HepG2 (cell line): ENCODE measurements around the gene S100A12. TPM values are rescaled to one million over a fixed set of nuclear protein-coding genes. Genes with fewer than 3 reads are reported as not detected.

ENCODE experiments used
- ATAC-seq: fragments of 200-7000 bp; cut with Tn5 transposase; 3 replicates; pipeline ENCODE4 v1.9.1; 2020; ENCODE audit warnings: mild to moderate bottlenecking, moderate library complexity
- BruUV-seq: library from RNA; stranded (reverse); fragments of 400-500 nt; replicated peaks from 2 replicates; lab custom pipeline; 2021; lab: Mats Ljungman, UMichigan
- CTCF ChIA-PET: fragments of 300-600 bp; formaldehyde crosslinking; extraction: SDS; loops from one replicate; lab custom pipeline; 2021; ENCODE audit warnings: low total read pairs, inconsistent platforms, low intra/inter-chr PET ratio; lab: Yijun Ruan, JAX
- POLR2A ChIA-PET: fragments of 350-600 bp; sonication (Branson Sonifier 250); formaldehyde crosslinking; loops from one replicate; lab custom pipeline; 2020; ENCODE audit warnings: antibody characterized with exemption, inconsistent platforms; lab: Yijun Ruan, JAX
- DNase-seq: peaks from one replicate; pipeline ENCODE4 v3.0.0-alpha.2; 2015; ENCODE audit warnings: low spot score
- FAIRE-seq: peaks from 3 replicates; lab custom pipeline; 2011; peaks lifted over from hg19 to GRCh38; lab: Jason Lieb, UNC
- H2AFZ ChIP-seq: one replicate; pipeline ENCODE4 v1.6.1; 2011; ENCODE audit warnings: low read length, inconsistent platforms
- H3K27ac ChIP-seq: fragments of 300-600 bp; 3 replicates; pipeline ENCODE4 v1.8.0; 2011; ENCODE audit warnings: mixed run types, mild to moderate bottlenecking, mixed read lengths, low read length, inconsistent platforms; ENCODE audit not compliant: insufficient read depth; ENCODE audit errors: extremely low read length
- H3K27me3 ChIP-seq, 2 experiments: fragments of 200-600 bp in 1 of 2; 2 replicates in 1 of 2; 3 replicates in 1 of 2; pipeline versions ENCODE4 v1.6.0 to v1.8.0; 2011; ENCODE audit warnings: low read length in 2 of 2, mild to moderate bottlenecking in 2 of 2, moderate library complexity in 2 of 2, inconsistent platforms in 1 of 2; ENCODE audit not compliant: insufficient read depth in 2 of 2, control insufficient read depth in 1 of 2
- H3K36me3 ChIP-seq, 2 experiments: fragments of 200-600 bp in 1 of 2; replicated peaks in 1 of 2; 2 replicates in 1 of 2; 3 replicates in 1 of 2; pipeline versions ENCODE4 v1.5.1 to v1.8.0; 2011; ENCODE audit warnings: low read length in 2 of 2, inconsistent platforms in 1 of 2; ENCODE audit not compliant: insufficient read depth in 2 of 2, control insufficient read depth in 1 of 2
- H3K4me1 ChIP-seq: 2 replicates; pipeline ENCODE4 v1.5.1; 2012; ENCODE audit warnings: low read length, inconsistent platforms; ENCODE audit not compliant: insufficient read depth
- H3K4me2 ChIP-seq: 2 replicates; pipeline ENCODE4 v1.6.0; 2011; ENCODE audit warnings: low read depth, low read length, inconsistent platforms
- H3K4me3 ChIP-seq, 3 experiments: fragments of 200-600 bp in 1 of 3; sonication (generic), shearing (Covaris generic) in 1 of 3; replicated peaks in 1 of 3; 2 replicates each; pipeline ENCODE4 v1.5.1; 2011 to 2016; ENCODE audit warnings: low read length in 3 of 3, inconsistent platforms in 2 of 3, low read depth in 2 of 3, mild to moderate bottlenecking in 2 of 3, control low read depth in 1 of 3, mixed read lengths in 1 of 3; ENCODE audit not compliant: insufficient read depth in 1 of 3
- H3K79me2 ChIP-seq: one replicate; pipeline ENCODE4 v1.6.1; 2011; ENCODE audit warnings: low read length, inconsistent platforms; ENCODE audit not compliant: insufficient read depth
- H3K9ac ChIP-seq: 2 replicates; pipeline ENCODE4 v1.6.0; 2011; ENCODE audit warnings: mild to moderate bottlenecking, low read depth, low read length, inconsistent platforms; ENCODE audit not compliant: insufficient read depth
- H3K9me3 ChIP-seq: 2 replicates; pipeline ENCODE4 v1.5.1; 2012; ENCODE audit warnings: mild to moderate bottlenecking, low read length
- H4K20me1 ChIP-seq: 2 replicates; pipeline ENCODE4 v1.6.0; 2011; ENCODE audit warnings: inconsistent platforms, mild to moderate bottlenecking, low read length, moderate library complexity; ENCODE audit not compliant: insufficient read depth
- FOXK1 ChIP-seq: sonication (generic); formaldehyde crosslinking; IDR thresholded peaks from 2 replicates; pipeline ENCODE4 v1.4.0; 2020; ENCODE audit warnings: low read depth, missing genetic modification reagents, borderline replicate concordance
- HDAC1 ChIP-seq: sonication (generic); formaldehyde crosslinking; IDR thresholded peaks from 2 replicates; pipeline ENCODE4 v1.5.1; 2020; ENCODE audit warnings: mild to moderate bottlenecking, missing genetic modification reagents
- HMG20A ChIP-seq: IDR thresholded peaks from 2 replicates; pipeline ENCODE4 v1.6.1; 2016; ENCODE audit warnings: borderline replicate concordance
- HMGA1 ChIP-seq: sonication (generic); formaldehyde crosslinking; conservative IDR thresholded peaks from 2 replicates; pipeline ENCODE4 v1.4.0; 2020; ENCODE audit warnings: missing genetic modification reagents
- IKZF4 ChIP-seq: sonication (generic); formaldehyde crosslinking; IDR thresholded peaks from 2 replicates; pipeline ENCODE4 v1.5.1; 2020; ENCODE audit warnings: borderline replicate concordance, mild to moderate bottlenecking, low read depth, missing genetic modification reagents; ENCODE audit errors: not compliant biosample characterization
- MAFF ChIP-seq: IDR thresholded peaks from 2 replicates; pipeline ENCODE4 v1.6.1; 2011; ENCODE audit warnings: low read depth, low read length, improper control_type of control experiment
- PLRG1 ChIP-seq: fragments of 450-650 bp; conservative IDR thresholded peaks from 2 replicates; pipeline ENCODE4 v1.6.1; 2016
- POLR2G ChIP-seq: fragments of 200-400 bp; formaldehyde crosslinking; IDR thresholded peaks from 2 replicates; pipeline ENCODE4 v1.6.1; 2018; ENCODE audit warnings: mild to moderate bottlenecking, low read depth, low read length, moderate library complexity
- REPIN1 ChIP-seq: sonication (generic); formaldehyde crosslinking; IDR thresholded peaks from 2 replicates; pipeline ENCODE4 v1.8.0; 2022; ENCODE audit warnings: missing genetic modification reagents, low read depth, mild to moderate bottlenecking, borderline replicate concordance
- RNF2 ChIP-seq: fragments of 450-650 bp; conservative IDR thresholded peaks from 2 replicates; pipeline ENCODE4 v1.6.1; 2016; ENCODE audit warnings: low read depth
- SIX1 ChIP-seq: sonication (generic); formaldehyde crosslinking; IDR thresholded peaks from 2 replicates; pipeline ENCODE4 v1.4.0; 2020; ENCODE audit warnings: missing genetic modification reagents, borderline replicate concordance
- TBL1XR1 ChIP-seq: fragments of 150-350 bp; IDR thresholded peaks from 2 replicates; pipeline ENCODE4 v1.6.1; 2014; ENCODE audit warnings: borderline replicate concordance, low read length; ENCODE audit not compliant: partially characterized antibody
- ZBTB4 ChIP-seq: sonication (generic); formaldehyde crosslinking; IDR thresholded peaks from 2 replicates; pipeline ENCODE4 v1.4.0; 2020; ENCODE audit warnings: missing genetic modification reagents, mild to moderate bottlenecking, borderline replicate concordance
- ZFX ChIP-seq: sonication (generic); formaldehyde crosslinking; IDR thresholded peaks from 2 replicates; pipeline ENCODE4 v1.4.0; 2020; ENCODE audit warnings: mild to moderate bottlenecking, low read depth, missing genetic modification reagents, moderate library complexity
- ZNF24 ChIP-seq: fragments of 450-650 bp; IDR thresholded peaks from 2 replicates; pipeline ENCODE4 v1.6.1; 2017; ENCODE audit warnings: antibody characterized with exemption, mild to moderate bottlenecking
- ZNF501 ChIP-seq: sonication (generic); formaldehyde crosslinking; IDR thresholded peaks from 2 replicates; pipeline ENCODE4 v1.5.1; 2020; ENCODE audit warnings: mild to moderate bottlenecking, moderate library complexity, missing genetic modification reagents
- ZNF546 ChIP-seq: sonication (generic); formaldehyde crosslinking; conservative IDR thresholded peaks from 2 replicates; pipeline ENCODE4 v1.8.1; 2023; ENCODE audit warnings: mild to moderate bottlenecking, missing genetic modification reagents
- WGBS: methylation state at CpG from one replicate; pipeline ENCODE4 v1.1.6; 2017; ENCODE audit warnings: low lambda C conversion rate; 5-methylcytosine and 5-hydroxymethylcytosine counted together
- in situ Hi-C: cut with HindIII; loops from 2 replicates; pipeline ENCODE4 v1.10.0; 2017; ENCODE audit warnings: low pct_unique_long_range_greater_than_20kb; ENCODE audit not compliant: extremely low pct_ligation_motif_present
- intact Hi-C: fragments of 100-400 bp; cut with micrococcal nuclease; formaldehyde crosslinking; loops from one replicate; pipeline ENCODE4 v1.10.0; 2022; ENCODE audit not compliant: unreplicated experiment
- polyA plus RNA-seq, 8 experiments: library from polyadenylated mRNA; depleted of rRNA in 3 of 8; stranded (reverse) in 7 of 8; unstranded in 1 of 8; fragments of >200 nt; fragmentation: Illumina TruSeq in 4 of 8; extraction: Trizol in 4 of 8; gene quantifications; 2 replicates each; pipeline versions ENCODE4 v1.2.1 to v1.2.3, GENCODE V29; 2011 to 2016; ENCODE audit warnings: low read depth in 4 of 8, missing spikeins in 1 of 8, mixed read lengths in 1 of 8; ENCODE audit not compliant: insufficient read depth in 1 of 8
- total RNA-seq, 5 experiments: library from RNA; depleted of rRNA; stranded (reverse); fragments of >200 nt; fragmentation: Illumina TruSeq; extraction: Trizol; gene quantifications; 2 replicates each; pipeline ENCODE4 v1.2.3, GENCODE V29; 2016; ENCODE audit warnings: low read depth in 1 of 5
- TF ChIP-seq, protein P1 (sequence below): sonication (generic); formaldehyde crosslinking; IDR thresholded peaks from 2 replicates; pipeline ENCODE4 v1.8.1; 2023; ENCODE audit warnings: missing genetic modification reagents, mild to moderate bottlenecking, borderline replicate concordance
- TF ChIP-seq, protein P2 (sequence below): IDR thresholded peaks from 2 replicates; pipeline ENCODE4 v1.6.1; 2016; ENCODE audit warnings: missing compliant biosample characterization, missing genetic modification reagents, borderline replicate concordance

The S100A12 gene
- total and polyA plus RNA-seq, 2 of the 13 experiments (the other 11 are each of a cell fraction or from before 2014, with no cell fraction given): not detected

DNA sequence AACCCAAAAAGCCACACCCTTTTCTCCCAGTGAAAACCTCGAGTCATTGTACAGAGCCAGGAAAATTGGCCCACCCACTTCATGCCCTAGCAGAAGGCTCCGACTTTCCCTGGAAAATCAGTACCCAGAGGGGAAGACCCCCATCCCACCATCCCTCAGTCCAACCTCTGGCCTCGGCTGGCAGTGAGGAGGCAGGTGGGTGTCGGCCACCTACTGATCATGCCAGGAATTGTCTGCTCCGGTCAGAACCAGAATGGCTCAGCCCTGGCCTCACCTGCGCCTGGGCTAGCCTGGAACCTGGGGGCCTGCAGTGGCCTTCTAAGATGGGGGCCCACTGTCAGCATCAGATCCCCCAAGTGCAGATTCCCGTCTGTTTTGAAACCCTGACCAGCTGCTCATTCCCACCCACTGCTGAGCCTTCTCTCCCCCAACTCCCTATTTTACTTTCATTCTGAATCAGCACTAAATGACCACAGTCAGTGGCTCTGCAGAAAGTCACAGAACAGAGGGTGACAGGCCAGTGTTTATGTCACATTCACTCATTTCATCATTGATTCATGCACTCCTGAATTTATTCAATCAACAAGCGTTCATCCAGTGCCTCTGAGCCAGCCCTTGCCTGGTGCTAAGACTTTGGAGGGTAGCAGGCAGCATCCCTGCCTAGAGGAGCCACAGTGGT is 20.8 kb downstream of the S100A12 start:
- in situ Hi-C loops (no loop called here), intact Hi-C loops (no loop called here)
- Histone ChIP-seq H3K27ac (no peak overlapping the region), H3K9me3 (no peaks in the 10 kb centered on the region), H3K4me2 (no peak overlapping the region), H3K79me2 (no peaks in the 10 kb centered on the region), H3K9ac (no peak overlapping the region), H2AFZ (no peak overlapping the region), H3K27me3 (no peaks in the 10 kb centered on the region; a peak in 2 of 5 replicates), H3K4me1 (0 out of 2 replicates have a peak, but pooled peaks cover 5% of the 10 kb centered on the region), H4K20me1 (peaks cover 5% of the 10 kb centered on the region), H3K36me3 (no peaks in the 10 kb centered on the region), H3K4me3 (no peak overlapping the region)
- POLR2A ChIA-PET: no interaction called here
- DNase-seq (no peak), FAIRE-seq (no peak), ATAC-seq (peak; percentile 67)
- 5% methylated on average over 4 of the region's 8 CpGs for WGBS
- CTCF ChIA-PET: interaction anchor here (2.0 kb wide), 1 partner anchor 140 kb away, joined by 8 read pairs; no protein-coding TSS in a partner anchor
- BruUV-seq: no TSS peak
- TF ChIP-seq REPIN1 (CRISPR knock-in tag) (no peak), ZFX (no peak), ZBTB4 (CRISPR knock-in tag) (no peak), HMG20A (no peak), ZNF546 (CRISPR knock-in tag) (no peak), ZNF24 (no peak), POLR2G (no peak), PLRG1 (no peak), FOXK1 (CRISPR knock-in tag) (no peak), RNF2 (no peak), IKZF4 (CRISPR knock-in tag) (no peak), SIX1 (CRISPR knock-in tag) (no peak), TBL1XR1 (no peak), ZNF501 (no peak), MAFF (no peak), HMGA1 (CRISPR knock-in tag) (no peak), HDAC1 (CRISPR knock-in tag) (no peak)
- TF ChIP-seq, protein P1, sequence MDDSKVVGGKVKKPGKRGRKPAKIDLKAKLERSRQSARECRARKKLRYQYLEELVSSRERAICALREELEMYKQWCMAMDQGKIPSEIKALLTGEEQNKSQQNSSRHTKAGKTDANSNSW: no peak
- TF ChIP-seq, protein P2, sequence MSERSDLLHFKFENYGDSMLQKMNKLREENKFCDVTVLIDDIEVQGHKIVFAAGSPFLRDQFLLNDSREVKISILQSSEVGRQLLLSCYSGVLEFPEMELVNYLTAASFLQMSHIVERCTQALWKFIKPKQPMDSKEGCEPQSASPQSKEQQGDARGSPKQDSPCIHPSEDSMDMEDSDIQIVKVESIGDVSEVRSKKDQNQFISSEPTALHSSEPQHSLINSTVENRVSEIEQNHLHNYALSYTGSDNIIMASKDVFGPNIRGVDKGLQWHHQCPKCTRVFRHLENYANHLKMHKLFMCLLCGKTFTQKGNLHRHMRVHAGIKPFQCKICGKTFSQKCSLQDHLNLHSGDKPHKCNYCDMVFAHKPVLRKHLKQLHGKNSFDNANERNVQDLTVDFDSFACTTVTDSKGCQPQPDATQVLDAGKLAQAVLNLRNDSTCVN (CRISPR knock-in tag): no peak
